Motor neuron (in vitro differentiated cells): ENCODE data around the gene PIP. TPM values are rescaled to one million over a fixed set of nuclear protein-coding genes. Genes with fewer than 3 reads are reported as not detected.
"Not testable (repeated sequence)": the region's sequence is repeated elsewhere in the genome, so short reads cannot be mapped to it uniquely, and the experiment has no call there.

Source experiments
- ATAC-seq, 8 experiments: fragments of 200-7000 bp; cut with Tn5 transposase; replicated peaks in 6 of 8; 2 replicates each; pipeline ENCODE4 v1.8.0; 2021; ENCODE audit warnings: mild to moderate bottlenecking in 8 of 8, moderate library complexity in 8 of 8
- H3K27ac ChIP-seq, 2 donors: fragments of 250-450 bp; sonication (Bioruptor Pico); 2 replicates each; pipeline ENCODE4 v1.9.0; 2021; ENCODE audit warnings: antibody characterized with exemption in 2 of 2, mild to moderate bottlenecking in 2 of 2, moderate library complexity in 1 of 2
- H3K4me1 ChIP-seq, 2 donors: fragments of 250-450 bp; sonication (Bioruptor Pico); replicated peaks in 1 of 2; 2 replicates each; pipeline ENCODE4 v1.6.1; 2021; ENCODE audit warnings: antibody characterized with exemption in 2 of 2, mild to moderate bottlenecking in 2 of 2, moderate library complexity in 1 of 2
- H3K4me3 ChIP-seq, 5 donors: fragments of 250-450 bp; sonication (Bioruptor Pico); 2 replicates each; pipeline ENCODE4 v1.9.0; 2021; ENCODE audit warnings: antibody characterized with exemption in 5 of 5, mild to moderate bottlenecking in 5 of 5, moderate library complexity in 4 of 5
- WGBS, 10 experiments: fragments of 450-650 bp; shearing (Covaris generic); methylation state at CpG; one replicate each; pipeline ENCODE4 v1.0.0; 2022; 5-methylcytosine and 5-hydroxymethylcytosine counted together
- in situ Hi-C, 9 experiments: fragments of 400-800 bp; cut with MboI; loops; one replicate each; pipeline ENCODE4 v1.15.0; 2021; ENCODE audit warnings: low sequenced_read_pairs in 9 of 9, low pct_unique_long_range_greater_than_20kb in 2 of 9; ENCODE audit not compliant: unreplicated experiment in 9 of 9
- total RNA-seq, 8 experiments: library from RNA; unstranded; fragments of 300-600 nt; gene quantifications; 2 replicates each; pipeline versions ENCODE4 v1.2.3 to v1.2.4, GENCODE V29; 2022

Gene PIP, protein sequence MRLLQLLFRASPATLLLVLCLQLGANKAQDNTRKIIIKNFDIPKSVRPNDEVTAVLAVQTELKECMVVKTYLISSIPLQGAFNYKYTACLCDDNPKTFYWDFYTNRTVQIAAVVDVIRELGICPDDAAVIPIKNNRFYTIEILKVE
- not detected for total RNA-seq

DNA sequence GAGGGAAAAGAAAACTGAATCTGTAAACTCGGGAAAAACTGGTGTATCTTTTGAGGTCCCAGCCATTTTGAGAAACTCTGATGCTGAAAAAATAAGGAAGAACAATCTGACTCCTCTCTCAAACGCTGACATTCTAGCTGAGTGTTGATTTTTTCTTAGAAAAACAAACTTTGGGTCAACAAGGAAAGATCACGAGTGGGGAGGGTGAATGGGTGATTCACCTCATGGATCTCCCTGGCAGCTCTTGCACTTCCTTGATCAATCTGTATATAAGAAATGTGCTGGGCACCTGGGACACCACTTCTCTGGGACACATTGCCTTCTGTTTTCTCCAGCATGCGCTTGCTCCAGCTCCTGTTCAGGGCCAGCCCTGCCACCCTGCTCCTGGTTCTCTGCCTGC lies at the start of gene PIP:
PIP (plus strand) TSS at position 297 of the 400 bp plus-strand sequence; CDS start at position 337, 40 bp downstream.
- Histone ChIP-seq H3K27ac (no peak within 1 kb of the TSS), H3K4me1 (no peaks in the 10 kb centered on the region), H3K4me3 (no peak within 1 kb of the TSS)
- 0 to 65% (median 29%) methylated on average over 1 to 4 of the region's 4 CpGs; no CpG with 5 or more reads in 2 of the 10 experiments for WGBS, 10 experiments
- ATAC-seq, result no peak
- in situ Hi-C loops, result no loop called here

DNA sequence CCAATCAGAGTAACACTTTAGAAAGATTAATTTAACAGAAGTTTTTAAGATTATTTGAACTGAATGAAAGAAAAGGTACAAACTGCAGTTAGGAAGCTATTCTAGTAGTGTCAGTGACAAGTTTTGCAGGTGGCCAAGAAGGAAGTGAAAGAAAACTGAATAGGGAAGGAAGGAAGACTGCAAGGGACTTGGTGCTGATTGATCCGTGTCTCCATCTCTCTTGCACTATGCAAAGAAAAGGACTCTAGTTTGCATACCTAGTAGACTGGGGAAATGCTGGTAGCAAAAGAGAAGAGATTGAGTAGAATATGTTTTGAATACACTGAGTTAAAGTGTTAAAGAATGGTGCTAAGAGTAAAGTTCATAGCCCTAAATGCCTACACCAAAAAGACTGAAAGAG lies 46.8 kb upstream of the PIP start:
- H3K4me3 ChIP-seq, result no peak overlapping the region
- ATAC-seq, result no peak
- 0 to 86% (median 57%) methylated on average over 1 of the region's 1 CpG; no CpG with 5 or more reads in 1 of the 10 experiments for WGBS, 10 experiments
- in situ Hi-C loops, result no loop called here
- H3K4me1 ChIP-seq, result no peaks in the 10 kb centered on the region
- H3K27ac ChIP-seq, result no peak overlapping the region

DNA sequence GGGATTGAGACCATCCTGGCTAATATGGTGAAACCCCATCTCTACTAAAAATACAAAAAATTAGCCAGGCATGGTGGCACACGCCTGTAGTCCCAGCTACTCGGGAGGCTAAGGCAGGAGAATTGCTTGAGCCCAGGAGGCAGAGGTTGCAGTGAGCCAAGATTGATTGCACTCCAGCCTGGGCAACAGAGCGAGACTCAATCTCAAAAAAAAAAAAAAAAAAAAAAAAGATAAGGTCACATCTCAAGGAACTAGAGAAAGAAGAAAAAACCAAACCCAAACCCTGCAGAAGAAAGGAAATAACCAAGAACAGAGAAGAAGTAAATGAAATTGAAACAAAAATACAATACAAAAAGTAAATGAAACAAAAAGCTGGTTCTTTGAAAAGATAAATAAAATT lies 46.3 kb upstream of the PIP start:
- H3K4me1 ChIP-seq, ATAC-seq, H3K4me3 ChIP-seq, H3K27ac ChIP-seq, in situ Hi-C loops: not testable (repeated sequence)
- 0 to 92% (median 46%) methylated on average over 2 to 3 of the region's 3 CpGs; no CpG with 5 or more reads in 4 of the 10 experiments for WGBS, 10 experiments

DNA sequence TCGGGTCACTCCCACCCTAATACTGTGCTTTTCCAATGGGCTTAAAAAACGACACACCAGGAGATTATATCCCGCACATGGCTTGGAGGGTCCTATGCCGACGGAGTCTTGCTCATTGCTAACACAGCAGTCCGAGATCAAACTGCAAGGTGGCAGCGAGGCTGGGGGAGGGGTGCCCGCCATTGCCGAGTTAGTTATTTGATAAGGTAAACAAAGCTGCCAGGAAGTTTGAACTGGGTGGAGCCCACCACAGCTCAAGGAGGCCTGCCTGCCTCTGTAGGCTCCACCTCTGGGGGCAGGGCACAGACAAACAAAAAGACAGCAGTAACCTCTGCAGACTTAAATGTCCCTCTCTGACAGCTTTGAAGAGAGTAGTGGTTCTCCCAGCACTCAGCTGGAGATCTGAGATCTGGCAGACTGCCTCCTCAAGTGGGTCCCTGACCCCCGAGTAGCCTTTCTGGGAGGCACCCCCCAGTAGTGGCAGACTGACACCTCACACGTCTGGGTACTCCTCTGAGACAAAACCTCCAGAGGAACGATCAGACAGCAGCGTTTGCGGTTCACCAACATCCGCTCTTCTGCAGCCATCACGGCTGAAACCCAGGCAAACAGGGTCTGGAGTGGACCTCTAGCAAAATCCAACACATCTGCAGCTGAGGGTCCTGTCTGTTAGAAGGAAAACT lies 43.2 kb upstream of the PIP start:
- ATAC-seq, in situ Hi-C loops, H3K4me1 ChIP-seq, H3K4me3 ChIP-seq, H3K27ac ChIP-seq: not testable (repeated sequence)
- WGBS, 10 experiments, result 33 to 97% (median 64%) methylated on average over 3 to 8 of the region's 16 CpGs; no CpG with 5 or more reads in 6 of the 10 experiments

DNA sequence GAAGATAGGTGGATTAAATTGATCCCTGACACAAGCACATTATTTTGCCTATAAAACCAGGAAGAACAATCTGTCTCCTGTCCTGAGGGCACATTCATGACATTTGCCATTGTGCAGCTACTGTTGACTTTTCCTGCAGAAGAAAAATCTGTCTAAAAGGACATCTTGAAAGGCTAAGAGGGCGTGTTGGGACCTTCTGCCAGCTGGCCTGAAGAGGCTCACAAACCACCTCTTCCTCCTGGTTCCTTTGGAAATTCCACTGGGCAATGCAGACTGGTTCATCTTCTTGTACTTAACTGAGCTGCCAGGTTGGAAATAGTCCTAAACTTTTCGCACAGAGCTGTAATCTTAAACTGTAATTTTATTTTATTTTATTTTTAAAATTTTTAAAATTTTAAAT lies 35.7 kb upstream of the PIP start:
- ATAC-seq, result no peak
- WGBS, 10 experiments, result 0 to 100% (median 36%) methylated on average over 1 to 2 of the region's 2 CpGs
- Histone ChIP-seq H3K4me3 (no peak overlapping the region), H3K27ac (no peak overlapping the region), H3K4me1 (no peaks in the 10 kb centered on the region)
- in situ Hi-C loops, result no loop called here

DNA sequence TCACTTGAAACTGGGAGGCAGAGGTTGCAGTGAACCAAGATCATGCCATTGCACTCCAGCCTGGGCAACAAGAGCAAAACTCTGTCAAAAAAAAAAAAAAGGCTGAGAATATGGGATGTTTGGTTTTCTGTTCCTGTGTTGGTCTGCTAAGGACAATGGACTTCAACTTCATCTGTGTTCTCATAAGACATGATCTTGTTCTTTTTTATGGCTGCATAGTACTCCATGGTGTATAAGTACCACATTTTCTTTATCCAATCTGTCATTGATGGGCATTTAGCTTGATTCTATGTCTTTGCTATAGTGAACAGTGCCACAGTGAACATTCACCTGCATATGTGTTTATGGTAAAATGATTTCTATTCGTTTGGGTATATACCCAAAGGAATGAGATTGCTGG lies 32.3 kb upstream of the PIP start:
- ATAC-seq, H3K4me3 ChIP-seq, in situ Hi-C loops, H3K4me1 ChIP-seq, H3K27ac ChIP-seq: not testable (repeated sequence)
- WGBS, 10 experiments, result 0 to 100% (median 40%) methylated on average over 1 of the region's 1 CpG; no CpG with 5 or more reads in 3 of the 10 experiments

DNA sequence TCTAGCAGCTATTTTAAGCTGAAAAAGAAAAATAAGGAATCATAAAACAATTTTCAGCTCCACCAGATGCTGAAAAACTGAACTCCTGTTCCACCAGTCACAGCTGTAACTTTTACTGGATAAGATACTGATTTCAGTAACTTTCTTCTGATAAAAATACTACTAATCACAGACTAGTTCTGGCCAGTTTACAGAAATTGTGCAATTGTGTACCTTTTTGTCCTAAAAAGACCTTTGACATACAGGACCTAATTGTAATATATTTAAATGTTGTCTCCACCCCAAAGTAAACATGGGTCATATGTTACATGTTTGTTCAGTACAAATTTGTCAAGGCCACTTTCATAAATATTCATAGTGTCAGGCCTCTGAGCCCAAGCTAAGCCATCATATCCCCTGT lies 27.1 kb upstream of the PIP start:
- H3K4me1 ChIP-seq, result no peaks in the 10 kb centered on the region
- no peak overlapping the region for H3K27ac ChIP-seq
- no peak for ATAC-seq
- in situ Hi-C loops, result no loop called here
- no peak overlapping the region for H3K4me3 ChIP-seq

DNA sequence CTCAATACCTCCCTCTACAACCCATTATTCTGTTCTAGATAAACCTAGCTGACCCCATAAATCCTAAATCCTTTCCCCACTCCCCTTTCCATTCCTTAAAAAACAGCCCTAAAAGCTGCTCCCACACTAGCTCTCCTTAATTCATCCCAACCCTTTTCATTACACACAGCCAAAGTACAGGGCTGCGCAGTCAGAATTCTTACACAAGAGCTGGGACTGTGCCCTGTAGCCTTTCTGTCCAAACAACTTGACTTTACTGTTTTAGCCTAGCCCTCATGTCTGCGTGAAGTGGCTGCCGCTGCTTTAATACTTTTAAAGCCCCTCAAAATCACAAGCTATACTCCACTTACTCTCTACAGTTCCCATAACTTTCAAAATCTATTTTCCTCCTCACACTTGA lies 23.9 kb upstream of the PIP start:
- H3K4me1 ChIP-seq, ATAC-seq, H3K4me3 ChIP-seq, H3K27ac ChIP-seq, in situ Hi-C loops: not testable (repeated sequence)
- WGBS, 10 experiments, result 0 to 93% (median 73%) methylated on average over 1 to 3 of the region's 3 CpGs; no CpG with 5 or more reads in 1 of the 10 experiments

DNA sequence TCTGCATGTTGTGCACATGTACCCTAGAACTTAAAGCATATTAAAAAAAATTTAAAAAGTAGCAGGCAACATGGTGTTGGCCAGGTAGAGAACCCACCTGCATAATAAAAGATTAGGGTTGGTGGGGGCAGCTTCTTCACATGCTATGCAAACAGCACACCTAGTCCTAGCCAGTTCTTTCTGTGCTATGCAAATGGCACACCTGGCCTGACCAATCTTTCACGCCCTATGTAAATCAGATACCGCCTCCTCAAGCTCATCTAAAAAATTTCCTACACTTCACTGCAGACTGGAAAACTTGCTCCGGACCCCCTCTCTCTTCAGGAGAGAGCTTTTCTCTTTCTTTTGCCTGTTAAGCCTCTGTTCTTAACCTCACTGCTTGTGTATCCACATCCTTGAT lies 14.5 kb upstream of the PIP start:
- no peak overlapping the region for H3K4me3 ChIP-seq
- H3K4me1 ChIP-seq, result no peaks in the 10 kb centered on the region
- WGBS, 10 experiments, result 10 to 100% (median 81%) methylated on average over 1 to 3 of the region's 3 CpGs; no CpG with 5 or more reads in 3 of the 10 experiments
- no peak for ATAC-seq
- in situ Hi-C loops, result no loop called here
- no peak overlapping the region for H3K27ac ChIP-seq

DNA sequence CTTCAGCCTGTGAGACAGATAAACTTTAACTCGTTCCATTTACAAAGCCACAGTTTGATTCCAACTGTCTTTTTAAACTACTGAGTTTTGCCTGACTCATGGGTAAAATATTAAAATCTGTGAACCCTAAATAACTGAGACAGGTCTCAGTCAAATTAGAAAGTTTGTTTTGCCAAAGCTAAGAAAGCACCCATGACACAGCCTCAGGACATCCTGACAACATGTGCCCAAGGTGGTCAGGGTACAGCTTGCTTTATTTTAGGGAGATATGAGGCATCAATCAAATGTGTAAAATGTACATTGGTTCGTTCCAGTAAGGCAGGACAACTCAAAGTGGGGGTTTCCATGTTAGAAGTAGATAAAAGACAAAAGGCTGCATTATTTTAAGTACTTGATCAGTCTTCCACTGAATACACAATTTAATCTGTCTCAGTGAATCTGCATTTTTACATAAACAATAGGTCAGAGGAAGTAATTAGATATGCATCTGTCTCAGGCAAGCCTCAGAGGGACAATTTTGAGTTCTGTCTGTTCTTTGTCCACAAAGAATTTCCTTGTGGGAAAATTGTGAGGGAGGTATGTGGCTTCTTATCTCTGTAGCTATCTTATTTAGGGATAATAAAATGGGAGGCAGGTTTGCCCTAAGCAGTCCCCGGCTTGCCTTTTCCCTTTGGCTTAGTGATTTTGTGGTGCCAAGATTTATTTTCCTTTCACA lies 11.0 kb upstream of the PIP start:
- WGBS, 10 experiments, result 4 to 82% (median 40%) methylated on average over 1 to 3 of the region's 3 CpGs
- Histone ChIP-seq H3K4me1 (no peaks in the 10 kb centered on the region), H3K4me3 (no peak overlapping the region), H3K27ac (no peak overlapping the region)
- in situ Hi-C loops, result no loop called here
- peak in 1 of 8 experiments; percentile 37 for ATAC-seq

DNA sequence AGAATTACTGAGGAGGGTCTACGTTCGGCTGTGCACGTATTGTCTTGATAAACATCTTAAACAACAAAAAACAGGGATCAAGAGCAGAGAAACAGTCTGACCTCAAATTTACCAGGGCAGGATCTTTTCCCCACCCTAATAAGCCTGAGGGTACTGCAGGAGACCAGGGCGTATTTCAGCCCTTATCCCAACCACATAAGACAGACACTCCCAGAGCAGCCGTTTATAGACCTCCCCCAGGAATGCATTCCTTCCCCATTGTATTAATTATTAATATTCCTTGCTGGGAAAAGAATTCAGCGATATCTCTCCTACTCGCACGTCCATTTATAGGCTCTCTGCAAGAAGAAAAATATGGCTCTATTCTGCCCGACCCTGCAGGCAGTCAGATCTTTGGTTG lies 8.6 kb upstream of the PIP start:
- ATAC-seq, H3K4me3 ChIP-seq, H3K4me1 ChIP-seq, in situ Hi-C loops, H3K27ac ChIP-seq: not testable (repeated sequence)
- 17 to 100% (median 71%) methylated on average over 1 to 7 of the region's 9 CpGs; no CpG with 5 or more reads in 1 of the 10 experiments for WGBS, 10 experiments

DNA sequence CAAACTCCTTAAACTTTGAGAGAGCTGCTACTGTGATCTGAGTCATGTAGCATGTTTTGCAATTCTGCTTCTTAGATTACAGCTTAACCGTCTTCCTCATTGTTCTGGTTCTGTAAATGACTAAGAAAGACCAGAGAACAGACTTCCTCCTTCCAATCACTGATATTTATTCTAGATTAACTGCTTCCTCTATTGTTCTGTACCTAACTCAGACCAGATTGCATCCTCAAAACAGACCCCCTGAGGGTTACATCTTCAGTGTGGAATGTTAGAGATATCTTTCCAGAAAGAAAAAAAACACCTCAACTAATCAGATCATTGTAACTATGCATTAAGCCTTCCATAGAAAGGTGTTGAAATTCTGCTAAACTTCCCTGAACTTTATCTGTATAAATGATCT lies 5.7 kb upstream of the PIP start:
- H3K27ac ChIP-seq, result no peak overlapping the region
- in situ Hi-C loops, result no loop called here
- 0 to 60% (median 39%) methylated on average over 1 of the region's 1 CpG; no CpG with 5 or more reads in 4 of the 10 experiments for WGBS, 10 experiments
- H3K4me1 ChIP-seq, result no peaks in the 10 kb centered on the region
- H3K4me3 ChIP-seq, result no peak overlapping the region
- peak in 1 of 8 experiments; percentile 92 for ATAC-seq

DNA sequence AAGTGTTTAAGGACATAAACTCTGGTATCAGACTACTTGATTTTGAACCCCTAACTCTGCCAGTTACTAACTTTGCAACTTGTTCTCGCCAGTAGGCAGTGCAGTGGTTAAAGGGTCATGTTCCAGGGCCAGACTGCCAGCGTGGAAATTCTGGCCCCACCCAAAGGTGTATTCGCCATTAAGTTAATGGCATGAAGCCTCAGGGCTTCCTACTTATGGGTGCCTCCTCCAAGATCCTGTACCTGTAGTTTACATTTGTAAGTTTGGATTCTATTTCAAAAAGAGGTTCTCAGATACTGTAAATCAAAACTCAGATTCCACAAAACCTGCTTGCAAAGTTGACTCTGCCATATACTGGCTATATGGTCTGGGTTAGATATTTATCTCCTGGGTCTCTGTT lies 2.8 kb upstream of the PIP start:
- whole genome bisulfite sequencing, 10 experiments, result 0 to 82% (median 74%) methylated on average over 1 to 3 of the region's 3 CpGs; no CpG with 5 or more reads in 3 of the 10 experiments
- in situ Hi-C loops, result no loop called here
- Histone ChIP-seq H3K4me1 (no peaks in the 10 kb centered on the region), H3K4me3 (no peak overlapping the region), H3K27ac (no peak overlapping the region)
- no peak for ATAC-seq
